C4-2B (cell line): ENCODE results near the gene CFAP53.

Experiments
- CTCF ChIP-seq: fragments of 450-650 bp; conservative IDR thresholded peaks from 2 replicates; pipeline ENCODE4 v1.5.1; 2017; ENCODE audit warnings: mild to moderate bottlenecking
- ZFX ChIP-seq: fragments of 450-650 bp; IDR thresholded peaks from 2 replicates; pipeline ENCODE4 v1.6.1; 2017

GRCh38 chr18:50312296-50313030 is 46.2 kb upstream of the CFAP53 start:
- TF ChIP-seq CTCF (no peak), ZFX (no peak)
